Panc1 (cell line): ENCODE data around the gene HMCN2.

Experiments used
- CTCF ChIP-seq: fragments of 450-650 bp; IDR thresholded peaks from 2 replicates; pipeline ENCODE4 v1.5.1; 2017; ENCODE audit warnings: mild to moderate bottlenecking
- REST ChIP-seq, 2 experiments: IDR thresholded peaks; 2 replicates each; pipeline ENCODE4 v1.6.1; 2011 to 2012; ENCODE audit warnings: low read depth in 2 of 2, control low read depth in 1 of 2, low read length in 1 of 2, mild to moderate bottlenecking in 1 of 2, moderate library complexity in 1 of 2; ENCODE audit not compliant: insufficient read depth in 1 of 2
- SIN3A ChIP-seq: IDR thresholded peaks from 2 replicates; pipeline ENCODE4 v1.6.1; 2012; ENCODE audit warnings: low read depth, mild to moderate bottlenecking, low read length, moderate library complexity, borderline replicate concordance; ENCODE audit not compliant: insufficient read depth

- TF ChIP-seq SIN3A (no peak), CTCF (no peak), REST (IDR thresholded peaks at IDR 0.05; ENCODE audit: insufficient read depth in 1 of 2, low read depth in 2 of 2, low read length in 1 of 2) (no peak)
Measured at GRCh38 chr9:130478736-130479575, 213.4 kb downstream of the HMCN2 start.
